ENCODE data around the gene LIF.

GRCh38 chr22:30272781-30273601, 26.4 kb upstream of the LIF start:
- no peak for TF ChIP-seq ZFP30 (CRISPR knock-in tag; IDR thresholded peaks at IDR 0.05)
- no peak for TF ChIP-seq TSHZ2 (CRISPR knock-in tag; IDR thresholded peaks at IDR 0.05)
- no peak for TF ChIP-seq ARNTL (CRISPR knock-in tag; IDR thresholded peaks at IDR 0.05; ENCODE audit: borderline replicate concordance, low read depth)
- TF ChIP-seq BACH2 (CRISPR knock-in tag; IDR thresholded peaks at IDR 0.05; ENCODE audit: borderline replicate concordance): no peak
- no peak for TF ChIP-seq ZC3H10 (CRISPR knock-in tag; IDR thresholded peaks at IDR 0.05)
- no peak for TF ChIP-seq OSR1 (CRISPR knock-in tag; IDR thresholded peaks at IDR 0.05)
- TF ChIP-seq TCF4 (CRISPR knock-in tag; IDR thresholded peaks at IDR 0.05; ENCODE audit: borderline replicate concordance): no peak
- no peak for TF ChIP-seq ZFP3 (CRISPR knock-in tag; IDR thresholded peaks at IDR 0.05)
- TF ChIP-seq CSRNP3 (CRISPR knock-in tag; IDR thresholded peaks at IDR 0.05): no peak
- TF ChIP-seq RARB (CRISPR knock-in tag; IDR thresholded peaks at IDR 0.05): no peak
- no peak for TF ChIP-seq TOX (CRISPR knock-in tag; IDR thresholded peaks at IDR 0.05; ENCODE audit: borderline replicate concordance)
- TF ChIP-seq PATZ1 (CRISPR knock-in tag; IDR thresholded peaks at IDR 0.05; ENCODE audit: borderline replicate concordance): no peak
- no peak for TF ChIP-seq ISL1 (CRISPR knock-in tag; IDR thresholded peaks at IDR 0.05)
- TF ChIP-seq CREB5 (CRISPR knock-in tag; IDR thresholded peaks at IDR 0.05; ENCODE audit: low read depth): no peak

All from SK-N-SH treated with all-trans-retinoic acid at 6 μM for 48 hours (cell line).